NCI-H510A treated with DMSO at 0.1 percent for 48 hours (cell line): ENCODE data around the gene MAP7.
"Not testable (repeated sequence)": the region's sequence is repeated elsewhere in the genome, so short reads cannot be mapped to it uniquely, and the experiment has no call there.

Experiments
- DNase-seq: peaks from one replicate; lab custom pipeline; 2025; lab: John Stamatoyannopoulos, UW

MAP7 gene

DNA sequence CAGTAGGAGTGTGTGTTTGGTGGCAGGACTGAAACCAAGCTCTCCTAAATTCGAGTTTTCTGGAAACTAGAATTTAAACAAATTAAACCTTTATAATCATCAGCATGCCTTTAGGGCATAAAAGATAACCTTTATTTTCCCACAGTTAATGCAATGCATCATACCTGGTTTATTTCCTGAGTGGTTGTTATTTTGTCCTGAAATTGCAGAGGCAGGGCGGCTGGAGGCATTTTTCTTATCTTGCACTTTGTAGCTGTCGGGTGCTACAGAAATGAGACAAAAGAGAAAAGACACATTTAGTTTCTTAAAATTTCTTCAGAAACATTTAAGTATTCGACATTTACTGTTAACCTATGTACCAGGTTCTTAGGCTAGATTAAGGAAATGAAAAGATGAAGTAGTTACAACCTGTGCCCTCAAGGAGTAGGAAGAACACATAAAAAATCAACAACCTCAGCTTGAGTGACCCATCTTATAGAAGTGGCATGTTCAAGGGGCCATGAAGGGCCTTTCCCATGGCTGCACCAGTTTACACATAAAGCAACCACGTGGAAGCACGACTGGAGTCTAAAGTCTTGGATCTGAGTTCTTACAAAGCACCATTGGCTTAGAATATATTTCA, 128.6 kb downstream of the MAP7 start:
- DNase-seq: no peak

DNA sequence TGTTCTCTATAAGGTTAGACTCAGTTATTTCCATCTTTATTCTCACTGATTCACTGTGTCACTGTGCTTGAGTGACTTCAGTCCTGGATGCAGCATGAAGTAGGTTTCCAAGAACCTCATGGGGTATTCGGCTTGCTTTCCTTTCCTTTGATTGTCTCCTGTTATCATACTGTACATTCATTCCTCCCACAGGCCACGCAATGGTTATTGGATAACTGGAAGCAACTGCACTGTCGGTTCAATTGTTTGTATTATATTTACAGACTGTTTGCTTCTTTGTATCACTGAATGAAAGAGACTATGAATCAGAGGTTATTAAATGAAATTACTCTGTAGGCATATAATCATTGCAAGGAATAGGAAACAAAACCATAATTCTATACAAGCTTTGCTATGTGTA, 129.4 kb downstream of the MAP7 start:
- no peak for DNase-seq

DNA sequence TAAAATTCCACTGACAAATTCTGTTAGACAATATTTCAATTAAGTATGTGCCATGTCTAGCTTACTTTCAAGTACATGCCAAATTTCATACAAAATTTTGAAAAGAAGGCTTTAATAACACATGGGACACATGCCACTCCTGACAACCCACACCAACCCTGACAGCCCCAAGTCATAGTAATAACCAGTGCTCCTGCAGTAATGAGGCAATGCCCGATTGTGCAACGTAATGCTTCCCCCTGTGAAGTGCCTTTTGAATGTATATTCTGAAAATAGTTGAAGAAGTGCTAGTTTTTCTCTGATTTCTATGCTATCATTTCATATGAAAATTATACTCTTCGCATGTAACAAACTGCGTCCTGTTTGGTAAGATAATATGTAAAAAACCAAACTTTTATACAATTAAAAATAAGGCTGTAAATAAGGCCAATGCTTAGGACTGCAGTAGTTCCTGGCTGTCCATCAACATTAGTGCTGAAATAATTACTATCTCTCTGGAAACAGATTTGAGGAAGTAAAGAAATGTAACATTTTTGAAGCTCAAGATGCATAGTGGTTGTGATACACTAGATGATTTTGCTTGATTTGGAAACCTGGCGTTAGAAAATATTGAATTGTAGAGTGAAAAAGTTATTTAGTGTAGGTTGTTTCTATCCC, 134.7 kb downstream of the MAP7 start:
- DNase-seq: no peak

DNA sequence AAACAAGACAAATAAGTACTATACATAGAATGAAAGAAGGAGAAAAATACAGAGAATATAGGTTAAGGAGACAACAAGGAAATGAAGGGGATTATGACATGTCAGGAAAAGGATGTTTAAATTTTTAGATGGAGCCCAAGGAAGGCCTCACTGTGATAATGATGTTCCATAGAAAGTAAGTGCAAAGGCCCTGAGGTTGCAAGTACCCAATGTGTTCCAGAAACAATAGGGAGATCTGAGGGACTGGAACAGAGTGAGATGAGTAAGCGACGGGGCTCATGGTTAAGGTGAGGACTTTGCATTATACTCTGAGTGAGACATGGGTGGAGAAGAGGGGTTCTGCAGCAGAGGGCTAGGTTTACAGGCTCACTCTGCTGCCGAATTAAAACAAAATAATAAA, 137.8 kb downstream of the MAP7 start:
- no peak for DNase-seq

DNA sequence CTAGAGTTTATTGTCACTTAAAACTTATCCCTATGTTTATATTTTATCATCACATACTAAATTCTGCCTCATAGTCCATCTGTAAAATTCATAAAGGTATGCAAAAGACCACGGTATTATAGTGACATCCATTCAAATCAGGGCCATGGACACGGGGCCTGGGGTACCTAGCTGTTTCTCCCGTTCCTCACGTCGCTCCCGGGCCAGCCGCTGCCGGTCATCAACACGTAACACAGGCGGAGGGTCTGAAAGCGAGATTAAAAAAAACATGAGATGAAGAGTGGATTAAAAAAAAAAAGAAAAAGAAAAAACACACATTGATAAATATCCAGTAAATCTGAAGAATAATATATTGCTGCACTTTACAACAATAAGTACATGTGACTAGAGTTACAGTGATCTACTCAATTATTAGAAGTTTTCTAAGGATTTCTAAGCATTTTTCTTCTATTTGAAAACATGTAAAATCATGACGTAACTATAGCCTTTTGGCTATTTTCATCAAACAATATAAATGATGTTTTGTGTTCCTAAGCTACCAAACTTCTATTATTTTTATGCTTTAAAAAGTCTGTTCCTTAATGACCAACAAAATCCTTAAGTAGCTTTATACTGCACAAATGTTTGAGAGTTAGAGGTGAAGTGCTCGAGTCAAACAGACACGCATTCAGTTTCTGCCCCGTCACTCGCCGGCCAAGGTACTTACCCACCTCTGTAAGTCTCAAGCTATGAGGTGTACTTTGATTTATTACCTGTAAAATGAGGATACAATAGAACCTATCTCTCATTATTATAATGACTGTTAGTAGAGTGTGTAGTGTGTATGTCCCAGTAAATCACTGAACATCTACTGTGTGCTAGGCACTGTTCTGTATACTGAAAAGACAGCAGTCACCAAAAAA, 138.5 kb downstream of the MAP7 start:
- DNase-seq: peak; percentile 29

DNA sequence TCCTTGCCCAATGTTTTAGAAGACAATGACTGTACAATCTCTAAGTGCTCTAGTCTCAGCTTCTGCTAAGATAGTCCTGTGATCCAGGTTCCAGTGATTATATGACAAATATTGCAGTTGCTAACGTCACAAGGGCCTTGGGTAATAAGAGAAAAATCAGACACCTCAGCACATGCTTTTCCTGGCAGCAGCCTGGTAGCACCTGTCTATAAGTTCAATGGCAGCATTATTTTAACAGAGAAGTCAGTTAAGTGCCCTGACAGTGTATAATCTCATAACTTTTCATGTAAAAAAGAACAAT, 139.2 kb downstream of the MAP7 start:
- DNase-seq: peak; percentile 15

DNA sequence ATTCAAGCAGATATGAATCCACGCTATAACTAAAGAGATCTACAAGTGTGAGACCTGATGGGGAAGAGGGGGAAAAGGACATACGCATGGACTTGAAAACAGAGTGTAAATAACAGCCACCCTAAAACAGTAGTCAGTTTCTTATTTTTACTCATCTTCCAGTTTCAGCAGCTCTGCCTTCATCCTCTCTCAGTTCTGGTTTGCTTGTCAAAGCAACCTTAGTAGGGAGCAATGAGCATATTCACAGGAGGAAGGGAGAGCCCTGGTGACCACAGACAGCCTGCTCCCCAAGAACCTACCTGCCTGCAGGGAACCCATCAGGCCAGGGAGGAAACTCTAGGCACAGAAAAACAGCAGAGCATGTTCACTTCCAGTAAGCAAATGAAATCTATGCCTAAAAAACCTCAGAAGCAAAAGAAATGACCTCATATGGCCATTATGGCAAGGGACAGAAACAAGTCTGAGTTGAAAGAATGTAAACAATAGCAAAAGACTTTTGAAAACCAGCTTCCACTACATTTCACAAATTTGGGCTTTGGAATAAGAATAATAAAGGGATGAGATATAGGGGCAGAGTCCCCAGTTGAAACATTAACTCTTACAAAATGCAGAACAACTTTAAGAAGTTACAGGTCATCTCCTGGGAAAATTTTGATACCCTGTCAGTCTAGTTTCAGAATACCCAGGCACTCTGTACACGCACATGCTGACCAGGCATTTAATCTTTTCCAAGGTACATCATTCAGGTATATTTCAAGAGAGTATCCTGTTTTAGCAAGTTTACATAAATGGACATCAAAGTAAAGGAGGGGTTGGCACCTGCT, 139.8 kb downstream of the MAP7 start:
- DNase-seq: no peak

DNA sequence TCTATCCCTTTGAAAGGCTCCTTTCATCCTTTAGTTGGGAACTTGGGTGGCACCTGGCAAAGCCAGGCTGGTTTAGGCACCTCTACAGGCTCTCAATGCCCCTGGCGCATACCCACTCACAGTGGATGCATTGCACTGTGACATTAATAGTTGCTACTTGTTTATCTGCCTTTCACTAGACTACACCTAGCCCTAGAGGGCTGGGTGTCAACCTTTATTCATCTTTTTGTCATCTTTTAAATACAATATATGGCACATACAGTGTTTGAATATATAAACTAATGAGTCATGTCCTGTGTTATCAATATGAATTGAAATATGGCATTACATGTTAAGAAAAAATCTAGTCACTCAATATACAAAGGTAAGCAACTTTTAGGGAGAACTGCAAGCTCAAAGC, 140.6 kb downstream of the MAP7 start:
- no peak for DNase-seq

DNA sequence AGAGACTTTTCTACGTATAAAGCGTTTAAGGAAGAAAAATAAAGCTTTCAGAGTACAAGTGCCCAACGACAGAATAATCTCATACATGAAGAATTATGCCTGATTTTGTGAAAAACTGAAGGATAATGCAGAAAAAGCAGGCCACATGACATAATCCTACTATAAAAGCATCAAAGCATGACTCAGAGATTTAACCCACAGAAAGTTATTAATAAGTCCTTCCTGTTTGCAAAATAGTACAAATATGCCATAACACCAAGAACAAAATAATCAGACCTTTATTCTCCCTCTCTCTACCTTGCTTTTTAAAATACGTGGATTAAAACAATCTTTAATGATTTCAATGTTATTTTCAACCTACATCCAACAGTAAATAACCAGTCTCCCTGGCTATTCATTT, 142.0 kb downstream of the MAP7 start:
- DNase-seq: no peak

DNA sequence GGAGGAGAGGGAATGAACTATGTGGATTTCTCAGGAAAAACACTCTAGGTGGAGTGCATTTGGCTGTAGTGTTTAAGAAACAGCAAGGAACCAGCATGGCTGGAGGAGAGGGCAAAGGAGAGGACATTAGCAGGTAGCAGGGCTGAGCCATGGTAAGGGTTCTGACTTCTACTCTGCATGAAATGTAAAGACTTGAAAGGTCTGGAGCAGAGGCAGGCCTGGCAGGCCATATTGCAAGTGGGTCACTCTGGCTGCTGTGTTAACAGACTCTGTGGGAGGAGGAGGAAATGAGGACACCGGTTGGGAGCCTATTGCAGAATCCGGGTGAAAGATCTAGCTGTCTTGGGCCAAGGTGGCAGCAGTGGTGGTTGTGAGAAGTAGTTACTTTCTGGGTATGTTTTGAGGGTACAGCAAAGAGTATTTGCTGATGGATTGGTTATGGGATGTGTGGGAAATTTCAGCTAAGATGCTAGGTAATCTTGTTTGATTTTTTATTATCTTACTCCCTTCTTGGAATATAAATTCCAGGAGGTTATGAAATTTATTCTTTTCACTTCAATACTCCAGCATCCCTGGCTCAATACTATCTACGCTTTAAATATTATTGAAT, 144.7 kb downstream of the MAP7 start:
- DNase-seq: no peak

DNA sequence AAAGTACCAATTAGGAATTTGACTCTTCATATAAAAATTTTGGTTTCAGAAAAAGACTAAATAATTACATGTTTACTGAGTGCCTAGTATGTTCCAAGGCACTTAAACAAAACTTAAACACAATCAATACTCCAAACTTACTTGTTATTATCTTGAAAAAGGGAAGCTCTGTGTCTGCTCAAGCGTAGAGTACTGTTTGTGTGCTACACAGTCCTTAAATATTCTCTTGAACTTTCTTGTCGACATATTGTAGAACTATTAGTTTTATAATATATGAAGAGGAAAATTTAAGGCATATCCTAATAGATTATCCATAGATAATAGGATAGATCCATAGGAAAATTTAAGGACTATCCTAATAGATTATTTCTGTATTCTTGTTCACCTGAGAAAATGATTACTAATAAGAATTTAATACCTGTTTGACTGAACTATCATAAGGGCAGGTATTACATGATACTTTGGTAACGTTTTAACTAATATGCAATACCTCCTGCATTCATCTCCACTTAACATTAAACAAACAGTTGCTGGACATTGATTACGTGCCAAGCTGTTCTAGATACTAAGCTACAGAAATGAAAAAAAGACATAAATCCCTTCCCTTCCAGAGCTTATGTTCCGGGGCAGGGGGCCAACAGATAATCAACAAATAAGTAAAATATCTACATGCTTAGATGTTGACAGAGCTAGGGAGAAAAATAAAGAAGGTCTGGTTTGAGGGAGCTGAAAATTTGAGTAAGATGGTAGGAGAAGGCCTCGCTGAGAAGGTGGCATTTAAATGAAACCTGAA, 145.4 kb downstream of the MAP7 start:
- no peak for DNase-seq

DNA sequence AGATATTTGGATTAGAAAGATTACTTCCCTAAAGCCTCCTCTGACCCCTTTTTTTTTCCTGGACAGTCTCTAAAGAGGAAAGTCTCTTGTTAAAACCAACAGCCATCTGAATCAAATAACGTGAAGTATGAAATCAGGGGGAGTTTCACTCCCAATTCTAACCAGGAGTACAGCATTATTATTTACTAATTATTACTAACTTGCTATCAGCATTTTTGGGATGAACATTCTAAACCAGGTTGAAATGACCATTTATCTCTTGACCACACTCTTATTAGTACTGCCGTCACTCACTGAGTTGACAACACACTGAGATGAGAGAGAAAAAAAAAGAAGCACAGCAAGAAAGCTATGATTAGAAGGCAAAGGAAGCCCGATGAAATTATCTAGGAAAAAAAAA, 146.2 kb downstream of the MAP7 start:
- no peak for DNase-seq

DNA sequence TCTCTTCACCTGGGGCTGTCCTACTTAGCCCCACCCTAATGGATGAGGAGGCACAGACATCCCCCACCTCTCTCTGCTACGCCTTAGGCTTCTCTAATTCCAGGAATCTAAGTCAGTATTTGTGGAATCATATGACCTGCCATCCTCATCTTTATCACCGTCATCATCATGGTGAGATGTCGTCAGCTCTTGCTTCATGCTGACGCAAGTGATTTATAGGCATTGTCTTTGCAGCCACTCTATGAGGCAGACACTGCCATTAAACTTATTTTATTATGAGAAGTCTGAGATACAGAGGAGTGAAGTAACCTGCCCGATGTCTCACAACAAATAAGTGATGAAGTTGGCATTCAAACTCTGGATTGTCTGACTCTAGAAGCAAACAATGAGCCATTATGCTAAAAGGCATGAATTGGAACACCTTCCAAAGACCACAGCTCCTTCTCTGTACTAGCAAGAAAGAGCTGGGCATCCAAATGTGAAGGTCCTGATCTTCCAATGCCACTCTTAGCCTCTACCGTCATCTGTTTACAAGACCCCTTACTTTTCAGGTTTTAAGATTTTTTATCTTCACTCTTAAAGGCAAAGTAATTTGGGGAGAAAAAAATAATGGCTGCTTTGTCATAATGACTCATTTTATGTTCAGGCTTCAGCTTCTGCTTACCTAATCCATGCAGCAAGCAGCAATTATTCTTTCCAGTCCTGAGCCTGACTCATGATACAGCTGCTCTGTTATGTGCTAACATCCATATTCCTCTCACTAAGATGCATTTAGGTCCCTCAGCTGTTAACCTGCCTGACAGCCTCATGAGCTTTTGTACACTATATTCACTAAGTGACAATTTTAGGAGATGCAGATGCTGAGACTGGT, 146.9 kb downstream of the MAP7 start:
- no peak for DNase-seq

DNA sequence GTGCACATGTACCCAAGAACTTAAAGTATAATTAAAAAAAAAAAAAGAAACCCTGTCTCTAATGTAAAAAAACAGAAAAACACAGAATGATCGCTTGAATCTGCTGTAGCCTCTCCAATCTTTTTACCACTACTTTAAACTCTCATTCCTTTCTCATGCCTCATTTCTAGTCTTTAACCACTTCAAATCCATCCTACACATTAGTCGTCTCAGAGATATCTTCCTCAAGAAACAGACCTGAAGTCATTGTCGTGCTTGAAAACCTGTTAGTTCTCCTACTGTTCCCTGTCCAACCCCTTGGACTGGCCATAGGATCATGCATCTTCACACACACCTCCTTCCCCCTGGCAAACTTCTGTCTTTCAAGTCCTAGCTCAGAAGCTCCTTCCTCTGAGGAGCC, 148.5 kb downstream of the MAP7 start:
- DNase-seq: no peak

DNA sequence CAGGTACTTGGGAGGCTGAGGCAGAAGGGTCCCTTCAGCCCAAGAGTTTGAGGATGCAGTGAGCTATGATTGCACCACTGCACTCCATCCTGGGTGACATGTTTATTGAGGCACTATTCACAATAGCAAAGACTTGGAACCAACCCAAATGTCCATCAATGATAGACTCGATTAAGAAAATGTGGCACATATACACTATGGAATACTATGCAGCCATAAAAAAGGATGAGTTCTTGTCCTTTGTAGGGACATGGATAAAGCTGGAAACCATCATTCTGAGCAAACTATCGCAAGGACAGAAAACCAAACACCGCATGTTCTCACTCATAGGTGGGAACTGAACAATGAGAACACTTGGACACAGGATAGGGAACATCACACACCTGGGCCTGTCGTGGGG, 149.0 kb downstream of the MAP7 start:
- not testable (repeated sequence) for DNase-seq

DNA sequence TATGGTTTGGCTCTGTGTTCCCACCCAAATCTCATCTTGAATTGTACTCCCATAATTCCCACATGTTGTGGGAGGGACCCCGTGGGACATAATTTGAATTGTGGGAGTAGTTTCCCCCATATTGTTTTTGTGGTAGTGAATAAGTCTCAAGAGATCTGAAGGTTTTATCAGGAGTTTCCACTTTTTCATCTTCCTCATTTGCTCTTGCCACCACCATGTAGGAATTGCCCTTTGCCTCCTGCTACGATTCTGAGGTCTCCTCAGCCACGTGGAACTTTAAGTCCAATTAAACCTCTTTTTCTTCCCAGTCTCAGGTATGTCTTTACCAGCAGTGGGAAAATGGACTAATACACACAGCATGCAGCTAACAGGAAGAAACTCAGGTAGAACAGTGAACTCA, 151.8 kb downstream of the MAP7 start:
- DNase-seq: no peak

DNA sequence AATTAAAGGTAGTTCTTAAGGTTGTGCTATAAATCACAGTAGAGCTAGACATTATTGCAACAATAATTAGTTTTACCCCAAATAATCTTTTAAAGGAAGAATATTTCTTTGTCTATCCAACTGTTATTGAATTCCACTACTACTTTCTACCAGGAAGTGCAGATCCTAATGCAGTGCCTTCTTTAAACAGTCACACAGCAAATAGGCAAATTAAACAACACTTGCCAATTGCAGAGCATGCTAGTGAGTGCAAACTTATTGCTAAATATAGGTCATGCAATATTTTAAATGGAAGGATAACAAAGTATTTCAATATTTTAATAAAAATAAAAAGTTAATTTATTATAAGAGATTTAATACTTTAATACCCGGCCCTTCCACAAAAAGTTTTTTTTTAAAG, 153.3 kb downstream of the MAP7 start:
- DNase-seq: no peak

DNA sequence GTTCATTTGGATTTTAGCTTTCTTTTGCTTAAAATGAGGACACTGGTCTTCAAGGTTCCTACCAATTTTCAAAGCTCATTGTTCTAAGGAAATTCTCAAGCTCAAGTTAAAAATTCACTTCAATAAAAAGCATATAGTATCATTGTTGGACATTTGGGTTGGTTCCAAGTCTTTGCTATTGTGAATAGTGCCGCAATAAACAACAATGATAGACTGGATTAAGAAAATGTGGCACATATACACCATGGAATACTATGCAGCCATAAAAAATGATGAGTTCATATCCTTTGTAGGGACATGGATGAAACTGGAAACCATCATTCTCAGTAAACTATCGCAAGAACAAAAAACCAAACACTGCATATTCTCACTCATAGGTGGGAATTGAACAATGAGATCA, 159.3 kb downstream of the MAP7 start:
- not testable (repeated sequence) for DNase-seq

DNA sequence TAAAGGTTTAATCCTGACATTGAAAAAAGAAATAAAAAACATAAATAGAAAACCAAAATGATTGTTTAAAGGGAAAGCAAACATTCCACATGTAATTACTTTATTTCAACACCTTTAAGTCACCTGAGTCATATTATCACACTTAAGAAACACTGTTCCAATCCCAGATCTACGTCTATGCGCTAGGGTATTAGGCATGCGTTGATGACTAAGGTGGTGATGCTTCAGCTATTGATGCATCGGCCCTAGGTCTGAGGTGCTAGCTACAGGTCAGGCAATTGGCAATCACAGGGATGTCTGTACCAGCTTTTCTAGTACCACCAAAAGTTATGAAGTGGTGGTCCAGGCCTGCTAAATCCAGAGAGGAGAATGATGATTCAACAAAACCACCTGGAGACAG, 162.9 kb downstream of the MAP7 start:
- DNase-seq: no peak

DNA sequence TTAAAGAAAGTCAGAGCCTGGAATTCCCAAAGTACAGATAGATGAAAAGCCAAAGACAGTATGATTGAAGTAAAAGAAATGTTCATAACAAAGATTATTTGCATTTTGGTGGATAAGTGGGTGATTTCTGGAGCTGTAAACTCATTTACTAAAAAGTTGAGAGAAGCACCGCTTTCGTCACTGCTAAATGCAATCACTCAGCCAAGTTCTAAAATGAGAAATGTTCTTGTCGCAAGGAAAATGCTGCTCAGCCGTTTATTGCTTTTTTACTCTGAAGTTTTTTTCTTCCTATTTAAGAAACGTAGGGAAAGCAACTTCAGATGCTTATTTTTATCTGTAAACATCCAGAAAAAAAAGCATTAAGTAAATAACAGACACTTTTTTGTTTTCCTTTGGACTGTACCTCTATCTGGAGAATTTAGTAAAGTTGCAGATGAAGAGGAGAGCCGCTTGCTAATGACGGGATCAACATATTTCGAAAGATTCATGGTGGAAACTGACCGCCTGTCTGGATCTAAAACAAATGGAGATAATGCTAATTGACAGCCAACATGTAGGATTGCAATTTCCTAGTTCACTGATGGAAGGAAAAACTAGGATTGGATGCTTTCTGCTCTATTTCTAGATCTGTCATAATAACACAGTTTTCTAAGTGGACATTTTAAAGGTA, 166.8 kb downstream of the MAP7 start:
- DNase-seq: no peak
